ENCODE data around the gene ALS2CL. TPM values are rescaled to one million over a fixed set of nuclear protein-coding genes. Genes with fewer than 3 reads are reported as not detected.

The ALS2CL gene
- total RNA-seq, 3 donors from 2014 or later = 28.5 to 68.1 (median 43.7) TPM

- no peak for ATAC-seq
- no peaks in the 10 kb centered on the region for H3K9me3 ChIP-seq
- H3K36me3 ChIP-seq (ENCODE audit: low read depth) = no peaks in the 10 kb centered on the region
- H3K4me3 ChIP-seq = no peak overlapping the region
- no peak for DNase-seq
- intact Hi-C loops (cut with DNase I, micrococcal nuclease) = no loop called here
- H3K4me1 ChIP-seq (ENCODE audit: low read depth) = no peaks in the 10 kb centered on the region
- TF ChIP-seq, protein P1, sequence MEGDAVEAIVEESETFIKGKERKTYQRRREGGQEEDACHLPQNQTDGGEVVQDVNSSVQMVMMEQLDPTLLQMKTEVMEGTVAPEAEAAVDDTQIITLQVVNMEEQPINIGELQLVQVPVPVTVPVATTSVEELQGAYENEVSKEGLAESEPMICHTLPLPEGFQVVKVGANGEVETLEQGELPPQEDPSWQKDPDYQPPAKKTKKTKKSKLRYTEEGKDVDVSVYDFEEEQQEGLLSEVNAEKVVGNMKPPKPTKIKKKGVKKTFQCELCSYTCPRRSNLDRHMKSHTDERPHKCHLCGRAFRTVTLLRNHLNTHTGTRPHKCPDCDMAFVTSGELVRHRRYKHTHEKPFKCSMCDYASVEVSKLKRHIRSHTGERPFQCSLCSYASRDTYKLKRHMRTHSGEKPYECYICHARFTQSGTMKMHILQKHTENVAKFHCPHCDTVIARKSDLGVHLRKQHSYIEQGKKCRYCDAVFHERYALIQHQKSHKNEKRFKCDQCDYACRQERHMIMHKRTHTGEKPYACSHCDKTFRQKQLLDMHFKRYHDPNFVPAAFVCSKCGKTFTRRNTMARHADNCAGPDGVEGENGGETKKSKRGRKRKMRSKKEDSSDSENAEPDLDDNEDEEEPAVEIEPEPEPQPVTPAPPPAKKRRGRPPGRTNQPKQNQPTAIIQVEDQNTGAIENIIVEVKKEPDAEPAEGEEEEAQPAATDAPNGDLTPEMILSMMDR (IDR thresholded peaks at IDR 0.05) = no peak
Observed at GRCh38 chr3:46711305-46711704, 17.8 kb upstream of the ALS2CL start.

DNA sequence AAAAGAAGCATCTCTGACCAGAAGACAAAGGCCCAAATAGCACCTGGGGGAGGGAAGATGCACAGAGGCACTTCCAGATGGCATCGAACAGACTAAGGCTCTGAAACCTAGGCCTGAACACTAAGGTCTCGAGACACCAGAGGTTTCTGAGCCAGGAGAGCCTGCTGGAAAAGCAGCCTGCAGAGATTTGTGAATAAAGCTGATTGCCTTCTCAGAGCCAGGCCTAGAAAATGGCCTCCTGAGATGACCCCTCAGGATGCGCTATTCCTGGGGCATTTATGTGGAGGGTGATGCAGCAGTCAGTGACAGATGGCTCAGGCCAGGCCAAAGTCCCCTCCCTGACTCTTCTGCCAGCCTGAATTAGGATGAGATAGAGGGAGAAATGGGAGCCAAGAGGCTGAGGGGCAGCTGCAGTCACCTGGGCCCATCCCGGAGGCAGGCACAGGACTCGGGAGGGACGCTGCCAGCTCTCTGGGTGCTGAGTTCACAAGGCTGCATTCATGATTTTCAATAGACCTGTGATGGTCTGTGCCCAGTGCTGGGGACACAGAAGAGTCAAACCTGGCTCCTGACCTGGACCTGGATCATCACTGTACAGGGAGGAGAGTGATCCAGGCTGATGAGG is 17.3 kb upstream of the ALS2CL start:
- DNase-seq (no peak), ATAC-seq (no peak)
- Histone ChIP-seq H3K4me1 (ENCODE audit: low read depth) (no peaks in the 10 kb centered on the region), H3K9me3 (no peaks in the 10 kb centered on the region), H3K4me3 (no peak overlapping the region), H3K36me3 (ENCODE audit: low read depth) (no peaks in the 10 kb centered on the region)
- TF ChIP-seq, protein P1 (IDR thresholded peaks at IDR 0.05) = no peak
- intact Hi-C loops (cut with DNase I, micrococcal nuclease) = no loop called here

DNA sequence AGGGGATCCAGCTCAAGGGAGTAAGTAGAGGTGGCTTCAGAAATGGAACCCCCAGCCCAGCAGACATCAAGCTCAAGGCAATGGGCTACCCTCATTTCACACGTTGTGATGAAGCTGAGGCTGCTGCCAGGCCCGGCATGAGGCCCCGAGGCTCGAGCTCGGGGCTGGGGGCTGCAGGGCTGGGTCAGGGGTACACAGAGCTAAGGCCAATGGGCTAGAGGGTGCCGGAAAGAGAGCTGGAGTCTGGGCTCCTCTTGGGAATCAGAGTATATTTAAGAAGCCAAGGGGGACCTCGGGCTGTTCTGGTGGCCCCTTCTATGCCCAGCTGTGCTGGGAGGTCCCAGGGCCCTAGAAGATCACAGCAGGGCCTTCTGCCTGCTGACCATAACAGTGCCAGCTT is 16.8 kb upstream of the ALS2CL start:
- DNase-seq (no peak), ATAC-seq (no peak)
- intact Hi-C loops (cut with DNase I, micrococcal nuclease) = no loop called here
- Histone ChIP-seq H3K36me3 (ENCODE audit: low read depth) (no peaks in the 10 kb centered on the region), H3K9me3 (no peaks in the 10 kb centered on the region), H3K4me3 (no peak overlapping the region), H3K4me1 (ENCODE audit: low read depth) (no peaks in the 10 kb centered on the region)
- TF ChIP-seq, protein P1 (IDR thresholded peaks at IDR 0.05) = no peak

GRCh38 chr3:46709721-46710120 is 16.2 kb upstream of the ALS2CL start:
- TF ChIP-seq, protein P1 (IDR thresholded peaks at IDR 0.05) = no peak
- intact Hi-C loops (cut with DNase I, micrococcal nuclease) = loop anchor here (5.0 to 10.0 kb wide), 4 partner anchors 135 to 285 kb away; no protein-coding TSS in a partner anchor
- Histone ChIP-seq H3K4me1 (ENCODE audit: low read depth) (no peaks in the 10 kb centered on the region), H3K36me3 (ENCODE audit: low read depth) (no peaks in the 10 kb centered on the region), H3K4me3 (no peak overlapping the region), H3K9me3 (no peaks in the 10 kb centered on the region)
- DNase-seq = no peak
- no peak for ATAC-seq

- TF ChIP-seq, protein P1 (IDR thresholded peaks at IDR 0.05) = no peak
- no peaks in the 10 kb centered on the region for H3K36me3 ChIP-seq (ENCODE audit: low read depth)
- ATAC-seq = no peak
- DNase-seq = no peak
- H3K4me1 ChIP-seq (ENCODE audit: low read depth) = no peaks in the 10 kb centered on the region
- no peak overlapping the region for H3K4me3 ChIP-seq
- no peaks in the 10 kb centered on the region for H3K9me3 ChIP-seq
- intact Hi-C loops (cut with DNase I, micrococcal nuclease) = loop anchor here (5.0 to 10.0 kb wide), 4 partner anchors 136 to 286 kb away; no protein-coding TSS in a partner anchor
Observed at GRCh38 chr3:46709157-46709654, 15.7 kb upstream of the ALS2CL start.

Measured in mucosa of descending colon (tissue), 3 donors.